Transverse colon (tissue), 4 donors: Measurements from ENCODE around the gene HSPG2.
"Not testable (repeated sequence)": the region's sequence is repeated elsewhere in the genome, so short reads cannot be mapped to it uniquely, and the experiment has no call there.

ENCODE experiments used
- CTCF ChIP-seq, 5 experiments: fragments of 200-600 bp in 3 of 5; fragments of 450-650 bp in 2 of 5; sonication (generic) in 3 of 5; IDR thresholded peaks; 1 replicate in 2 of 5; 2 replicates in 3 of 5; pipeline ENCODE4 v1.5.1; 2016 to 2017; ENCODE audit warnings: antibody characterized with exemption in 5 of 5, inconsistent platforms in 3 of 5, mild to moderate bottlenecking in 2 of 5, moderate library complexity in 1 of 5
- POLR2A ChIP-seq: fragments of 450-650 bp; IDR thresholded peaks from one replicate; pipeline ENCODE4 v1.6.1; 2016; ENCODE audit warnings: antibody characterized with exemption, mild to moderate bottlenecking, moderate library complexity
- POLR2AphosphoS5 ChIP-seq, 3 donors: sonication (generic); formaldehyde crosslinking; IDR thresholded peaks; one replicate each; pipeline ENCODE4 v1.6.1; 2016; ENCODE audit warnings: antibody characterized with exemption in 3 of 3

GRCh38 chr1:21985893-21986292 is 48.8 kb upstream of the HSPG2 start:
- not testable (repeated sequence) for TF ChIP-seq CTCF (IDR thresholded peaks at IDR 0.05); POLR2A; POLR2AphosphoS5 (IDR thresholded peaks at IDR 0.05)
